HG03521 (cell line): ENCODE data around the gene SNHG17.
"Not testable (repeated sequence)": the region's sequence is repeated elsewhere in the genome, so short reads cannot be mapped to it uniquely, and the experiment has no call there.

Experiments
- ATAC-seq: cut with Tn5 transposase; IDR thresholded peaks from one replicate; pipeline ENCODE4 v1.9.1; 2021; ENCODE audit warnings: mild to moderate bottlenecking, moderate library complexity; ENCODE audit not compliant: unreplicated experiment

Gene SNHG17

GRCh38 chr20:38447931-38448675, 13.0 kb upstream of the SNHG17 start:
- no peak for ATAC-seq

GRCh38 chr20:38447251-38447661, 12.1 kb upstream of the SNHG17 start:
- no peak for ATAC-seq

- peak; percentile 75 for ATAC-seq
Observed at GRCh38 chr20:38446441-38447209, 11.5 kb upstream of the SNHG17 start.

- ATAC-seq, result no peak
Observed at GRCh38 chr20:38445901-38446425, 10.8 kb upstream of the SNHG17 start.

- no peak for ATAC-seq
Observed at GRCh38 chr20:38445381-38445796, 10.3 kb upstream of the SNHG17 start.

- ATAC-seq, result no peak
Observed at GRCh38 chr20:38441916-38442315, 6.8 kb upstream of the SNHG17 start.

- ATAC-seq, result not testable (repeated sequence)
Observed at GRCh38 chr20:38441110-38441509, 6.0 kb upstream of the SNHG17 start.

GRCh38 chr20:38437796-38438195, 2.7 kb upstream of the SNHG17 start:
- no peak for ATAC-seq

GRCh38 chr20:38435555-38435939, 419 bp upstream of the SNHG17 start:
- no peak for ATAC-seq

GRCh38 chr20:38434301-38434741, 807 bp downstream of the SNHG17 start:
- ATAC-seq, result no peak

GRCh38 chr20:38433304-38433972, 1.7 kb downstream of the SNHG17 start:
- ATAC-seq, result no peak

GRCh38 chr20:38432870-38433269, 2.3 kb downstream of the SNHG17 start:
- not testable (repeated sequence) for ATAC-seq

GRCh38 chr20:38432292-38432691, 2.8 kb downstream of the SNHG17 start:
- no peak for ATAC-seq

- ATAC-seq, result no peak
Observed at GRCh38 chr20:38430679-38431325, 4.3 kb downstream of the SNHG17 start.

- no peak for ATAC-seq
Observed at GRCh38 chr20:38429301-38429700, 5.8 kb downstream of the SNHG17 start.

- no peak for ATAC-seq
Observed at GRCh38 chr20:38428800-38429199, 6.3 kb downstream of the SNHG17 start.

- ATAC-seq, result no peak
Observed at GRCh38 chr20:38427655-38428023, 7.5 kb downstream of the SNHG17 start.

- no peak for ATAC-seq
Observed at GRCh38 chr20:38426006-38426897, 8.9 kb downstream of the SNHG17 start.

GRCh38 chr20:38424401-38424800, 10.7 kb downstream of the SNHG17 start:
- ATAC-seq, result no peak

- ATAC-seq, result no peak
Observed at GRCh38 chr20:38423541-38423940, 11.6 kb downstream of the SNHG17 start.
